ENCODE results near the gene ZDHHC1.

- TF ChIP-seq ZNF70 (CRISPR knock-in tag; IDR thresholded peaks at IDR 0.05): no peak
- no peak for TF ChIP-seq PPARA (CRISPR knock-in tag; IDR thresholded peaks at IDR 0.05; ENCODE audit: borderline replicate concordance)
- no peak for TF ChIP-seq ESRRG (CRISPR knock-in tag; IDR thresholded peaks at IDR 0.05)
- TF ChIP-seq CSRNP3 (CRISPR knock-in tag; IDR thresholded peaks at IDR 0.05): no peak
- no peak for TF ChIP-seq ZC3H10 (CRISPR knock-in tag; IDR thresholded peaks at IDR 0.05)
- no peak for TF ChIP-seq ARNTL (CRISPR knock-in tag; IDR thresholded peaks at IDR 0.05; ENCODE audit: borderline replicate concordance, low read depth)
- TF ChIP-seq SNAI2 (CRISPR knock-in tag; IDR thresholded peaks at IDR 0.05): no peak
- no peak for TF ChIP-seq ZFP3 (CRISPR knock-in tag; IDR thresholded peaks at IDR 0.05)
Observed at GRCh38 chr16:67364600-67365235, 51.6 kb downstream of the ZDHHC1 start.

All from SK-N-SH treated with all-trans-retinoic acid at 6 μM for 48 hours (cell line).